Breast epithelium (tissue), 3 donors: ENCODE data around the gene AOAH.

ENCODE experiments used
- CTCF ChIP-seq, 3 donors: fragments of 450-650 bp; IDR thresholded peaks; one replicate each; pipeline ENCODE4 v1.5.1; 2016 to 2017; ENCODE audit warnings: antibody characterized with exemption in 3 of 3, mild to moderate bottlenecking in 3 of 3, moderate library complexity in 3 of 3
- POLR2A ChIP-seq: fragments of 450-650 bp; IDR thresholded peaks from one replicate; pipeline ENCODE4 v1.6.1; 2016; ENCODE audit warnings: antibody characterized with exemption, mild to moderate bottlenecking, moderate library complexity
- POLR2AphosphoS5 ChIP-seq, 3 donors: sonication (generic); formaldehyde crosslinking; IDR thresholded peaks; one replicate each; pipeline ENCODE4 v1.6.1; 2017; ENCODE audit warnings: antibody characterized with exemption in 3 of 3

GRCh38 chr7:36668750-36669149 lies 55.5 kb downstream of the AOAH start:
- no peak for TF ChIP-seq CTCF (IDR thresholded peaks at IDR 0.05)
- TF ChIP-seq POLR2A, result no peak
- TF ChIP-seq POLR2AphosphoS5 (IDR thresholded peaks at IDR 0.05), result no peak
